Stimulated activated CD8-positive, alpha-beta memory T cell treated with anti-CD3 and anti-CD28 coated beads, Interleukin-12 subunit alpha, Interleukin-12 subunit beta, amount 100 ng/mL, for 24 hours (primary cell): ENCODE measurements around the gene TTC24.
"Not testable (repeated sequence)": the region's sequence is repeated elsewhere in the genome, so short reads cannot be mapped to it uniquely, and the experiment has no call there.

Experiments used
- DNase-seq: peaks from one replicate; pipeline ENCODE4 v3.0.0-alpha.2; 2020; ENCODE audit errors: extremely low read depth

Gene TTC24

DNA sequence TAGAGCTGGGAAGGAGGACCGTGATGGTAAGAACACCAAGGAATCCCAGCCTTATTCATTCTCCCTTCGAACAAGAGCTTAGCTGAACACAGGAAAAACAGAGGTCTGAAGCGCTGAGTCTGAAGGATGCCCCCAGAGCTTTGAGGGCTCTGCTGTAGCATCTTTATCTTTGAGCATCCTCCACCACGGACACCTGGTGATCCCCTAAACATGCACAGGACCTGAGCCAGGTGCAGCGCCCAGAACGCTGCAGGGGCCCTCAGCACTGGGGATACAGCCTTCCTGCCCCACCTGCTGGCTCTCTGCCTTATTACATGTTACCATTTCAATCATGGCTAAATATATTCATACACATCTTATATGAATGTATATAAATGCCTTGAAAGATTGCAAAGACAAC is 29.5 kb downstream of the TTC24 start:
- DNase-seq: no peak

DNA sequence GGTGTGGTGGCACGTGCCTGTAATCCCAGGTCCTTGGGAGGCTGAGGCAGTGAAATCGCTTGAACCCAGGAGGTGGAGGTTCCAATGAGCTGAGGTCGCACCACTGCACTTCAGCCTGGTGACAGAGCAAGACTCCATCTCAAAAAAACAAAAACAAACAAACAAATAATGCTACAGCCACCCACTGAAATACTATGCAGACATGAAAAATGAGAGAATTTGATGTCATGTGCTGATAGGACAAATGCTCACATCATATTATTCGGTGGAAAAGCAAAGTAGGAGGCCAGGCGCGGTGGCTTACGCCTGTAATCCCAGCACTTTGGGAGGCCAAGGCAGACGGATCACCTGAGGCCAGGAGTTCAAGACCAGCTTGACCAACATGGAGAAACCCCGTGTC is 30.5 kb downstream of the TTC24 start:
- DNase-seq: not testable (repeated sequence)

DNA sequence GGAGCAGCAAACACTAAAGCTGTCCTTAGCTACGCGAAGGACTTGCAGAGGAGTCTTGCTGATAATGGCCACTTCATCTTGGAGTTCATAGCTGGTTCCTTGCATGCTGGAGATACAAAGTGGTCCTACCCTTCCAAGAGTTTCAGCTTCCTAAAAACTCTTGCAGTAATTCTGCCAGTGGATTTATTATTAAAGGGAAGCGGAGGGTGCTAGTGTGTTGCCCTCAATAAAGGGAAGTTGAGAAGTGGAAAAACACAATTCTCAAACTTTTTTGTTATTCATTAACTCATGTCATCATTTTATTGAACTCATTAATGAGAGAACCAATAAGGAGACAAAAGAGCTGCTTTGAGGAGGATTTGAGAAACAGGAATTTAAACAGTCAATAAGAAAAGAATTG is 33.1 kb downstream of the TTC24 start:
- no peak for DNase-seq

DNA sequence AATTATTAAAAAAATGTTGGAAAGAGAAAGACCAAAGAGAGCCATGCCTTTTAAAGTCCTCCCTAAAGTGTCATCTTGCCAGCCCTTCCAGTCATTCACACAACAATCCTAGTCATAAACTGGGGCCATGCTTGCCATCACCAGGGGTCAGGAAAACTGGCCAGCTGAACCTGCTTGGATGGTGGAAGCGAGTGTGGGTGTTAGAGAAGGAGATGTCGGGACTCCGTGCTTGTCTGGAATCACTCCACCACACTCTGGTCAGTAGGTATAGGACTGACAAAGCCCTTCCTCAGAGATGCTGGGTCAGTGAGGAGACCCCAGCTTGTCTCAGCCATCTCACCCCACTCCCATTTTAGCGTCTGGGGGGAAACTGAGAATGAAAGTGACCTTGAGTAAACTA is 36.4 kb downstream of the TTC24 start:
- no peak for DNase-seq

DNA sequence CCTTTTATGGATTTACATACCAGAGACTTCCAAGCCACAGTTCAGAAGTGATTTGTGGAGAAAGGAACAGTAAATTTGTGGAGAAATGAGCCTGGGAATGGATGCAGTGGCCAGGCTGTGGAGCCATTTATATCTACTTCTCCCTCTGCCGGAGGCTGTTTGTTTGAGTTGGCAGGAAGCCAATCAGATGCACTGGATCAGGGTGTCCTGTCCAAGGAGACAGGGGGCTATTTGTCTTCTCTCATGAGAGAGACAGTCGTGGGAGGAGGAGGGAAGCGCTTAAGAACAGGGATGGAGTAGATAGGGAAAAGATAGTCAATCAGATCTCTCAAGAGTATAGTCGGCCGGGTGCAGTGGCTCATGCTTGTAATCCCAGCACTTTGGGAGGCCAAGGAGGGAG is 36.9 kb downstream of the TTC24 start:
- no peak for DNase-seq

DNA sequence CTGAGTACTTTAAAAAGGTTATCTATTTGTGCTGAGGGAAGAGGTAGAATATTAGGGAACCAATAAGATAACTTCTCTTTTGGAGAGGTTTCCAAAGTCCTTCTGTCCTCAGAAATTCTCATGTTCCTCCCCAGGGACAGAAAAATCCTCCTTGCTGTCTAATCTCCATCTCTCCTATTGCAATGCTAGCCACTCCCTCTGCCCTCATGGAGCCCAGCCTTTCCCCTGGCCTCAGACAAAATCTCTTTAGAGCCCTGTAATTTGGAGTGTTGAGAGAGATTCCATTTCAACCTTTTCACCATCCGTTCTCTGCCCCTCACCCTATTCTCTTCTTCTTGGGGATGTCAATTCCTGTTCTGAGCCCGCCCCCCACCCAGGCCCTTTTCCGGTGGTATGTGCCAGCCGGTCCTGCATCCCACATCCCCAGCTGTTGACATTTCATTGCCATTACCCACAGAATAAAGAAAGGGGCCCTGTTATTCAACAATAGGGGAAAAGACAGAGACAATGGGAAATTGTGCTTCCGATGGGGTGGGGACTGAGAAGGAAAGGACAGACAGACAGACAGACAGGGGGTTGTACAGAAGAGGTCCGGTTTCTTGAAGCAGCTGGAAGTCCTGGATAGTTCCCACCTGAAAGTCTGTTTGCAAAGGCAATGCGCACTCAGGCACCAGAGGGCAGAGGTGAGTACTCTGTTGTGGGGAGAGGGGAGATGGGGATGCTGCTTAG is 39.5 kb downstream of the TTC24 start, which contains the start of gene HAPLN2:
Gene HAPLN2 (plus strand): TSS at position 563 of the 729 bp plus-strand sequence. CDS start 4,076 bp downstream, outside the sequence.
- no peak for DNase-seq

DNA sequence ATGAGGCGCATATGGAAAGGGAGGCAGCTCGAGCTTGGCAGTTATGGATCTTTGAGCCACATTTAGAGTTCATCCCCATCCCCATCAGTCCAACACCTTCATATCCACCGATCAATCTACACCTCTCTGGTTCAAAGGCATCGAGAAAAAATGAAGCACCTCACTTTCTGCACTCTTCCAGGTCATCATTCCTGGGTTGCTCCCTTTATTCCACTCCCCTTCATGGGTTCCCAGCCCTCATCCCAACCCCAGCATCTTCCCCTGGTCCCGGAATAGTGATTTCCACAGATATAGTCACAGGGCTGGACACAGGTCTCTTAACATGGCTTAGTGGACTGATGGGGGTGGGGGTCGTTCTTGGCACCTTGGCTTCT is 40.0 kb downstream of the TTC24 start:
- no peak for DNase-seq

DNA sequence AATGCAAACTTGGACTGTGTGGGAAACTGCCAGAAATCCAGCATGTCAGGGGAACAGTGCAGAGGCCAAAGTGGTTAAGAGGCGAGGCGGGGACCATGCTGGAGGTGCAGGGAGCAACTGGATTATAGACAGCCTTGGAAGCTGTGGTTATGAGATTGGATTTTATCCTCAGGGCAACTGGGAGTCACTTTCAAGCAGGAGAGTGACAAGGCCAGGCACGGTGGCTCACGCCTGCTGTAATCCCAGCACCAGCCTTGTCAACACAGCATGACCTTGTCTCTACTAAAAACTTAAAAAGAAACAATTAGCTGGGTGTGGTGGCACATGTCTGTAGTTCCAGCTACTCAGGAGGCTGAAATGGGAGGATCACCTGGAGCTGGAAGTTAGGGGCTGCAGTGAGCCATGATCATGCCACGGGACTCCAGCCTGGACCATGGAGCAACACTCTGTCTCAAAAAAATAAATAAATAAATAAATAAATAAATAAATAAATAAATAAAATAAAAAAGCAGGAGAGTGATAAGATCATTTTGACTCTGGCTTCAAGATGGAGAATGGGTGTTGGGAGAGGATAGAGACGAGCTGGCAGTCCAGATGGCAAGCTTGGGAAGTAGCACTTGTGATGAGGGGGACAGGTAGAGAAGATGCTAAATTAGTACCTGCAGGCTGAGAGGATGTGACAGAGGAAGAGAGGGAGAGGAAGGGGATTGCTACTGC is 43.2 kb downstream of the TTC24 start:
- no peak for DNase-seq

DNA sequence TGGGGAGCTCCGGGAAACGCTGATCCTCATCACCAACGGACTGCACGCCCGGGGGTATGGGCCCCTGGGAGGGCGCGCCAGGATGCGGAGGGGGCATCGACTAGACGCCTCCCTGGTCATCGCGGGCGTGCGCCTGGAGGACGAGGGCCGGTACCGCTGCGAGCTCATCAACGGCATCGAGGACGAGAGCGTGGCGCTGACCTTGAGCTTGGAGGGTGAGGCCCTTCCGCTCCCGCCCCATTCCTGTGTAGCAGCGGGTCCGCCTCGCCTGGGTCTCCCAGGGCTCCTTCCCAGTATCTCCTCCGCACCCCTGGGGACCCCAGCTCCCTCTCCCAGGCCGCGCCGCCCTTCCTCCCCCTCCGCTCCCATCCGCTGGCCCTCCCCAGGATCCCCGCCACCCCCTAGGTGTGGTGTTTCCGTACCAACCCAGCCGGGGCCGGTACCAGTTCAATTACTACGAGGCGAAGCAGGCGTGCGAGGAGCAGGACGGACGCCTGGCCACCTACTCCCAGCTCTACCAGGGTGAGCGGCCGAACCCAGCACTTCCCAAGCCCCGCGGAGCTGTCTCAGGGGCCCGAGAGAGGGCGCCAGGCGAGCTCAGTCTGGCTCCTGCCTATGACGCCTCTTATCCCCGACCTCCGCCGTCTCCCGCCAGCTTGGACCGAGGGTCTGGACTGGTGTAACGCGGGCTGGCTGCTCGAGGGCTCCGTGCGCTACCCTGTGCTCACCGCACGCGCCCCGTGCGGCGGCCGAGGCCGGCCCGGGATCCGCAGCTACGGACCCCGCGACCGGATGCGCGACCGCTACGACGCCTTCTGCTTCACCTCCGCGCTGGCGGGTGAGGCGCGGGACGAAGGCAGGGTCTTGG is 44.7 kb downstream of the TTC24 start:
- DNase-seq: no peak

DNA sequence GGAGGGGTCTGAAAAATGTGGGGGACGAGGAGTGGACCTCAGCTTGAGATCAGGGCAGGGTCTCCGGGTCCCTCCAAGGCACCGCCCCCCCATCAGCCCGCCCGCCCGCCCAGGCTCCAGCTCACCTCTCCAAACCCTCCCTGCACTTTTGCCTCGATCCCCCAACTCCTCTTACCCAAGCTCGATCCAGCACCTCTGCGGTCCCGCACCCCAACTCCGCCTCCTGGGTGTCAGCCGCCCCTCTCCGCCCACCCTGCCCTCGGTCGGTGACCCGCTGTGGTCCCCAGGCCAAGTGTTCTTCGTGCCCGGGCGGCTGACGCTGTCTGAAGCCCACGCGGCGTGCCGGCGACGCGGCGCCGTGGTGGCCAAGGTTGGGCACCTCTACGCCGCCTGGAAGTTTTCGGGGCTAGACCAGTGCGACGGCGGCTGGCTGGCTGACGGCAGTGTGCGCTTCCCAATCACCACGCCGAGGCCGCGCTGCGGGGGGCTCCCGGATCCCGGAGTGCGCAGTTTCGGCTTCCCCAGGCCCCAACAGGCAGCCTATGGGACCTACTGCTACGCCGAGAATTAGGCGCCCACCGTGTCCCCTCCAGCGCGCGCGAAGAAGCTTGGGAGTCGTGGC is 45.4 kb downstream of the TTC24 start:
- no peak for DNase-seq

DNA sequence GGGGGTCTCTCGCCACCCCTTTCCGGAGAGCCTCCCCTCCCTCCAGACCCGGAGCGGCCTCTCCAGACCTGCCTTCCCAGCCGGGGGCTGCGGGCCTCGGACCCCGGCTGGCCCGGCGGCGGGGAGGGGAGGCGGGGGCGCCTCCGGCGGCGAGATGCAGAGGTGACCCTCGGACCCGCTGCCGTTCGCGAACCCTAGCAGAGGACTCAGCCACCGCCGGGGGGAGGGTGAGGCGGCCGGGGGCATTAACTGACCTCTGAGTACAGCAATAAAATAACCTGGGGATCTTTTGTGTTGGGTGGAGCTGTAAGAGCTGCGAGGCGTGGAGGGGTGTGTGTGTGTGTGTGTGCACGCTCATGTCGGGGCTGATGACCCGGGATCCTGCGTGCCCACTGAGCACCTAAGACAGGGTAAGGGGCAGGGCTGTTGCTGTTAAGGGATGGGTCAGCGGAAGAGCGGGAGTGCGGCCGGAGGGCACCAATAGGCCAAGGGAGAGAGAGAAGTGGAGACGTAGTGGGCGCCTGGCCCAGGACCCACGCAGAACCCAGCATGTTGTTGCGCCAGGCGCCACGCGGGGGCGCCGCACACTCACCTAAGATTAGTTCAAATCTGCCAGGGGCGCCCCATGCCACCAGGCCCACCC is 46.0 kb downstream of the TTC24 start:
- DNase-seq: no peak

DNA sequence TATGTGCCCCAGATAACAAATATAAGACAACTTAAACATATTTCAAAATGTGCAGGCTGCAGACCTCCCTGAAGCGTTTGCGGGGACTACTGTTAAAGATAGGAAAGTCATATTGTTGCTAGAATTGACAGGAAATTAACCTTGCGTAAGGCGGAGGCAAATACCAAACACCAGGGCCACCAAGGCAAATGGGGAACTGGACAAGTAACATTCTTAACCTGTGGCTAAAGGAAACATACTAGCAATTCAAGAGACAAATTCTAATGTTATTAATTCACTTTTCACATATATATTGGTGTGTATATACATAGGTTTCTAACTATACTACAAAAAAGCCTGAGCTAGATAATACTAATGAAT is 46.5 kb downstream of the TTC24 start:
- DNase-seq: no peak

DNA sequence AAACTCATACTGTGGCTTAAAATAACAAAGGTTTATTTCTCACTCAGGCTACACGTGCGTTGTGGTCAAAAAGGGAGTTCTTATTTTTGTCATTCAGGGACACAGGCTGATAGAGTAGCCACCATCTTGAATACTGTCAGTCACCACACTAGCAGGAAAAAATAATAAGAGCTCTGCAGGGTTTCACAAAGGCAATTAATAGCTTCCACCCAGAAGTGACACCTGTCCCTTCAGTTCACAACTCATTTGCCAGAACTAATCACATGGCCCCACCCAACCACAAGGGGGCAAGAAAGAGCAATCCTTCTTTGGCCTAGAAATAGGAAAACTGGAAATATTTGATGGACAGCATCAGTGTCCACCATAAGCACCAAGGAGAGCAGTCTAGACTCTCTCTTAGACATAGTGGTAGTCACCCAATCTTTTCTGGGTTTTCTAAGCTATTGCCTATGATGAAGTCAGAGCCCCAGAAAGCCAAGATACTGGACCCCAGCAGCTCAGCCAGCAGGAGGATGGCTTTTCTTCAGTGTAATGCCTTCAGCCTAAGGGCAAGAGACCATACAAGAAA is 47.9 kb downstream of the TTC24 start:
- DNase-seq: no peak

DNA sequence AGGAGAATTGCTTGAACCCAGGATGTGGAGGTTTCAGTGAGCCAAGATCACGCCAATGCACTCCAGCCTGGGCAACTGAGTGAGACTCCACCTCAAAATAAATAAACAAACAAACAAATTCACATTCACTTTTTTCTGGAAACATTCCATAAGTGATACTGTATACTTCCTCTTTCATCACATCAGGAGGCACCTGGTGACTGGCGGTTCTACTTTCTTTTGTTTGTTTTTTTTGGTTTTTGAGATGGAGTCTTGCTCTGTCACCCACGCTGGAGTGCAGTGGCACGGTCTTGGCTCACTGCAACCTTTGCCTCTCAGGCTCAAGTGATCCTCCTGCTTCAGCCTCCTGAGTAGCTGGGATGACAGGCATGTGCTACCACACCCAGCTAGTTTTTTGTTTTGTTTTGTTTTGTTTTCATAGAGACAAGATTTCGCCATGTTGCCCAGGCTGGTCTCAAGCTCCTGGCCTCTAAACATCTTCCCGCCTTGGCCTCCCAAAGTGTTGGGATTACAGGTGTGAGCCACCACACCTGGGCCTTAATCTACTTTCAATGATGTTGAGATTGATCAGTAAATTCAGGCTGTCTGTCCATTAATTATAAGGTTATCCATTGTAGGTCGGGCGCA is 50.4 kb downstream of the TTC24 start:
- no peak for DNase-seq

DNA sequence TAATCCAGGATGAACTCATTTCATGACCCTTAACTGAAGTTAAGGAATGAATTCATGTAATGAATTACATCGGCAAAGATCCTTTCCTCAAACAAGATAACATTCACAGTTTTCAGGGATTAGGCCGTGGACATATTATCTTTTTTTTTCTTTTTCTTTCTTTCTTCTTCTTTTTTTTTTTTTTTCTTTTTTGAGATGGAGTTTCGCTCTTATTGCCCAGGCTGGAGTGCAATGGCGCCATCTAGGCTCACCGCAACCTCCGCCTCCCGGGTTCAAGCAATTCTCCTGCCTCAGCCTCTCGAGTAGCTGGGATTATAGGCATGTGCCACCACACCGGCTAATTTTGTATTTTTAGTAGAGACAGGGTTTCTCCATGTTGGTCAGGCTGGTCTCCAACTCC is 51.6 kb downstream of the TTC24 start:
- not testable (repeated sequence) for DNase-seq

DNA sequence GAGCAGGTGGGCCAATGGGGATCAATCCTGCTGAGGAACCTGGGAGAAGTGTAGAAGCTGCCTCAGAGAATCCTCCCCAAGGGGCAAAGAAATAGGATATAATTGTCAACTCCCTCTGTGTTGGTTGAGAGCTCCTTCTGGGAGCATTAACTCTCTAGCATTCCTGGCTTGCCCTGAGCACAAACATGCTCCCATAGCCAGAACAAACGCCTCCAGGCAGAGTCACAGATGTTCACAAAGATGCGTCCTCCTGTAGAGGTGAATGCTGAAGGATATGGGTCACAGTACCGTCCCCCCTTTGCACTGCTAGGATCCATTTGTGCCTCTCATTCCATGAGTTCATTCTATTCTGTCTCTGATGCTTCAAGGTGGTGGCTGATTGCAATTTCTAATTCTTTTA is 52.8 kb downstream of the TTC24 start:
- no peak for DNase-seq
